K562 (cell line): ENCODE measurements around the gene RGS5. TPM values are rescaled to one million over a fixed set of nuclear protein-coding genes. Genes with fewer than 3 reads are reported as not detected.

ENCODE experiments used
- ATAC-seq: fragments of 200-7000 bp; cut with Tn5 transposase; 3 replicates; pipeline ENCODE4 v1.9.1; 2020; ENCODE audit warnings: moderate library complexity
- BruUV-seq: library from RNA; stranded (reverse); fragments of 400-500 nt; replicated peaks from 2 replicates; lab custom pipeline; 2021; lab: Mats Ljungman, UMichigan
- CTCF ChIA-PET: fragments of 300-600 bp; formaldehyde crosslinking; extraction: SDS; loops from one replicate; lab custom pipeline; 2021; ENCODE audit warnings: low intra/inter-chr PET ratio; lab: Yijun Ruan, JAX
- POLR2A ChIA-PET: fragments of 300-600, 350-650 bp; sonication (Branson Sonifier 250); formaldehyde crosslinking; extraction: SDS; loops from one replicate; lab custom pipeline; 2021; ENCODE audit warnings: antibody characterized with exemption, inconsistent platforms; lab: Yijun Ruan, JAX
- DNase-seq, 4 experiments: peaks; one replicate each; pipeline versions ENCODE4 v3.0.0 to v3.0.0-alpha.2; 2011 to 2018; ENCODE audit warnings: low spot score in 3 of 4, mixed read lengths in 3 of 4; ENCODE audit errors: extremely low read depth in 1 of 4
- FAIRE-seq: peaks from 2 replicates; lab custom pipeline; 2011; peaks lifted over from hg19 to GRCh38; lab: Jason Lieb, UNC
- H2AFZ ChIP-seq: 2 replicates; pipeline ENCODE4 v1.6.0; 2011; ENCODE audit warnings: low read depth, low read length, control low read depth, inconsistent platforms
- H3K27ac ChIP-seq: fragments of 200-600 bp; 3 replicates; pipeline ENCODE4 v1.8.0; 2011; ENCODE audit warnings: low read depth, mild to moderate bottlenecking, control low read depth, inconsistent platforms, low read length, moderate library complexity, mixed read lengths; ENCODE audit errors: extremely low read depth
- H3K27me3 ChIP-seq, 2 experiments: fragments of 300-600 bp in 1 of 2; 2 replicates in 1 of 2; 3 replicates in 1 of 2; pipeline versions ENCODE4 v1.6.0 to v1.8.0; 2011; ENCODE audit warnings: inconsistent platforms in 2 of 2, low read length in 2 of 2, mild to moderate bottlenecking in 1 of 2, mixed read lengths in 1 of 2, moderate library complexity in 1 of 2; ENCODE audit not compliant: control insufficient read depth in 2 of 2, insufficient read depth in 2 of 2
- H3K36me3 ChIP-seq: fragments of 300-600 bp; 3 replicates; pipeline ENCODE4 v1.8.0; 2011; ENCODE audit warnings: mild to moderate bottlenecking, low read length, inconsistent platforms; ENCODE audit not compliant: control insufficient read depth, insufficient read depth
- H3K4me1 ChIP-seq, 2 experiments: fragments of 200-600 bp in 1 of 2; replicated peaks in 1 of 2; 2 replicates in 1 of 2; 3 replicates in 1 of 2; pipeline versions ENCODE4 v1.5.1 to v1.8.0; 2011; ENCODE audit warnings: inconsistent platforms in 2 of 2, low read length in 2 of 2, mild to moderate bottlenecking in 1 of 2, mixed read lengths in 1 of 2, moderate library complexity in 1 of 2; ENCODE audit not compliant: control insufficient read depth in 2 of 2, insufficient read depth in 2 of 2
- H3K4me2 ChIP-seq: 2 replicates; pipeline ENCODE4 v1.6.1; 2011; ENCODE audit warnings: low read length, control low read depth, inconsistent platforms, mixed read lengths; ENCODE audit not compliant: insufficient read depth
- H3K4me3 ChIP-seq: fragments of 200-600 bp; sonication (generic), shearing (Covaris generic); 2 replicates; pipeline ENCODE4 v1.5.1; 2016; ENCODE audit warnings: control low read depth, inconsistent platforms
- H3K79me2 ChIP-seq: fragments of 200-600 bp; 3 replicates; pipeline ENCODE4 v1.8.0; 2011; ENCODE audit warnings: low read length, inconsistent platforms; ENCODE audit not compliant: control insufficient read depth, insufficient read depth
- H3K9ac ChIP-seq, 2 experiments: 2 replicates each; pipeline versions ENCODE4 v1.6.0 to v1.6.1; 2011; ENCODE audit warnings: low read depth in 2 of 2, low read length in 2 of 2, control low read depth in 1 of 2, inconsistent platforms in 1 of 2, mild to moderate bottlenecking in 1 of 2, mixed read lengths in 1 of 2; ENCODE audit not compliant: insufficient read depth in 1 of 2
- H3K9me1 ChIP-seq: one replicate; pipeline ENCODE4 v1.6.0; 2011; ENCODE audit warnings: inconsistent platforms, mild to moderate bottlenecking, low read length, moderate library complexity; ENCODE audit not compliant: control insufficient read depth, insufficient read depth
- H3K9me3 ChIP-seq: replicated peaks from 2 replicates; pipeline ENCODE4 v1.5.1; 2011; ENCODE audit warnings: low read depth, low read length, inconsistent platforms; ENCODE audit not compliant: control insufficient read depth, insufficient read depth
- H4K20me1 ChIP-seq: replicated peaks from 2 replicates; pipeline ENCODE4 v1.6.1; 2011; ENCODE audit warnings: low read length, inconsistent platforms, mixed read lengths; ENCODE audit not compliant: control insufficient read depth, insufficient read depth
- HDAC6 ChIP-seq: IDR thresholded peaks from 2 replicates; pipeline ENCODE4 v1.6.1; 2012; ENCODE audit warnings: low read depth, mild to moderate bottlenecking, control low read depth, inconsistent platforms, low read length, moderate library complexity
- KLF1 ChIP-seq: fragments of 450-650 bp; IDR thresholded peaks from 2 replicates; pipeline ENCODE4 v1.6.1; 2016; ENCODE audit warnings: missing genetic modification characterization, missing compliant biosample characterization
- MEF2D ChIP-seq: conservative IDR thresholded peaks from 2 replicates; pipeline ENCODE4 v1.6.1; 2016; ENCODE audit warnings: low read depth, missing genetic modification characterization, missing compliant biosample characterization
- MTF1 ChIP-seq: fragments of 250-450 bp; sonication (Bioruptor Pico); IDR thresholded peaks from 2 replicates; pipeline ENCODE4 v1.9.0; 2021; ENCODE audit warnings: moderate library complexity, mild to moderate bottlenecking, inconsistent platforms, borderline replicate concordance
- PHB2 ChIP-seq: fragments of 450-650 bp; IDR thresholded peaks from 2 replicates; pipeline ENCODE4 v1.6.1; 2017; ENCODE audit warnings: low read depth
- POLR3G ChIP-seq: IDR thresholded peaks from 2 replicates; pipeline ENCODE4 v1.6.1; 2011; ENCODE audit not compliant: insufficient read length, insufficient replicate concordance; ENCODE audit errors: extremely low read depth
- TCF3 ChIP-seq: sonication (generic); formaldehyde crosslinking; IDR thresholded peaks from 2 replicates; pipeline ENCODE4 v1.4.0; 2020; ENCODE audit warnings: mild to moderate bottlenecking, missing genetic modification reagents
- ZNF133 ChIP-seq: fragments of 250-450 bp; sonication (Bioruptor Pico); IDR thresholded peaks from 2 replicates; pipeline ENCODE4 v1.4.0; 2020; ENCODE audit warnings: mild to moderate bottlenecking
- ZNF197 ChIP-seq: fragments of 200-800 bp; sonication (Bioruptor generic); IDR thresholded peaks from 2 replicates; pipeline ENCODE4 v1.6.1; 2016; ENCODE audit warnings: low read depth, missing genetic modification characterization, missing compliant biosample characterization
- ZNF274 ChIP-seq: IDR thresholded peaks from 2 replicates; pipeline ENCODE4 v1.6.1; 2011; ENCODE audit warnings: low read depth, mild to moderate bottlenecking, low read length, moderate library complexity, borderline replicate concordance
- WGBS: fragments of 100-300 bp; shearing (Covaris generic); methylation state at CpG from one replicate; pipeline ENCODE4 v1.1.6; 2016; ENCODE audit warnings: low coverage, mixed read lengths; ENCODE audit not compliant: insufficient coverage; ENCODE audit errors: missing lambda C conversion rate; 5-methylcytosine and 5-hydroxymethylcytosine counted together
- in situ Hi-C: fragments of 300-500 bp; cut with MboI; formaldehyde crosslinking; loops from 4 replicates; pipeline ENCODE4 v1.15.0; 2018; ENCODE audit warnings: inconsistent platforms, mixed read lengths
- intact Hi-C: fragments of 100-400 bp; cut with micrococcal nuclease; formaldehyde crosslinking; loops from 2 replicates; pipeline ENCODE4 v1.14.2; 2022
- polyA plus RNA-seq, 8 experiments: library from polyadenylated mRNA; depleted of rRNA in 4 of 8; stranded (reverse) in 5 of 8; unstranded in 3 of 8; fragments of >200 nt; fragmentation: Nextera tagmentation in 2 of 8; fragmentation: Illumina TruSeq in 1 of 8; extraction: Ambion mirVana in 2 of 8; extraction: Trizol in 1 of 8; gene quantifications; 2 replicates each; pipeline versions ENCODE4 v1.2.1 to v1.2.3, GENCODE V29; 2011 to 2014; ENCODE audit warnings: inconsistent platforms in 1 of 8, missing spikeins in 1 of 8
- total RNA-seq, 7 experiments: library from RNA; depleted of rRNA in 6 of 7; stranded (reverse); fragments of >200 nt in 6 of 7; fragmentation: Illumina TruSeq in 2 of 7; extraction: Trizol in 2 of 7; gene quantifications; 2 replicates each; pipeline versions ENCODE4 v1.2.1 to v1.2.3, GENCODE V29; 2011 to 2021; ENCODE audit warnings: low replicate concordance in 1 of 7
- TF ChIP-seq, protein P1 (sequence below): fragments of 200-400 bp; formaldehyde crosslinking; IDR thresholded peaks from 2 replicates; pipeline ENCODE4 v1.6.1; 2017; ENCODE audit warnings: mild to moderate bottlenecking, low read depth, low read length, moderate library complexity
- TF ChIP-seq, protein P2 (sequence below), 2 experiments: IDR thresholded peaks in 1 of 2; conservative IDR thresholded peaks in 1 of 2; 2 replicates each; pipeline ENCODE4 v1.6.1; 2016; ENCODE audit warnings: low read depth in 2 of 2, mild to moderate bottlenecking in 1 of 2, missing compliant biosample characterization in 1 of 2, missing genetic modification characterization in 1 of 2, moderate library complexity in 1 of 2

The RGS5 gene
- total and polyA plus RNA-seq, 9 of the 15 experiments (the other 6 are each of a cell fraction or from before 2014, with no cell fraction given) = 0.71 to 5.3 (median 2.4) TPM

DNA sequence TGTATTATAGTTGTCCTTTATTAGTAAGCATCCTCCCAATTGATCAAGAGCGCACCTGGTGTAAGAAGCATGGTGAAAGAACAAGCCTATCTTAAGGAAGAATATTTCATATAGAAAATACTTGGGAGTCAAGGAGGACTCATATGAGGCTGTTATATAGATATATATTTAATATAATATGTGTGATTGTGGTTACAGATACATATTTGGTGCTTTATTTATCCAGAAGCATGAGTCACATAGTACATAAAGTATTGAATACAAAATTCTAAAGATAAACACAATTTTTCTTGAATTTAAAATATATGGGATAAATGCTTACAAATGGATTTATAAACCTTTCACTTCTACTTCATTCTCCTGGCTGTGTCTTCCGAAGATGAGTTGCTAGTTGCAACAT, 60.6 kb downstream of the RGS5 start:
- Histone ChIP-seq H3K27ac (no peak overlapping the region), H3K4me3 (no peak overlapping the region), H3K79me2 (no peaks in the 10 kb centered on the region), H4K20me1 (no peaks in the 10 kb centered on the region), H3K9me1 (no peaks in the 10 kb centered on the region), H3K27me3 (no peaks in the 10 kb centered on the region), H3K9me3 (no peaks in the 10 kb centered on the region), H2AFZ (no peak overlapping the region), H3K36me3 (no peaks in the 10 kb centered on the region), H3K4me1 (no peaks in the 10 kb centered on the region), H3K9ac (no peak overlapping the region), H3K4me2 (no peak overlapping the region)
- ChIA-PET CTCF (no interaction called here), POLR2A (no interaction called here)
- FAIRE-seq = no peak
- ATAC-seq = no peak
- in situ Hi-C loops (no loop called here), intact Hi-C loops (no loop called here)
- no peak for TF ChIP-seq KLF1 (tag)
- no peak for TF ChIP-seq MEF2D (tag)
- TF ChIP-seq ZNF197 (CRISPR knock-in tag) = no peak
- 0% methylated on average over 2 of the region's 2 CpGs for WGBS
- DNase-seq = no peak
- no TSS peak for BruUV-seq

DNA sequence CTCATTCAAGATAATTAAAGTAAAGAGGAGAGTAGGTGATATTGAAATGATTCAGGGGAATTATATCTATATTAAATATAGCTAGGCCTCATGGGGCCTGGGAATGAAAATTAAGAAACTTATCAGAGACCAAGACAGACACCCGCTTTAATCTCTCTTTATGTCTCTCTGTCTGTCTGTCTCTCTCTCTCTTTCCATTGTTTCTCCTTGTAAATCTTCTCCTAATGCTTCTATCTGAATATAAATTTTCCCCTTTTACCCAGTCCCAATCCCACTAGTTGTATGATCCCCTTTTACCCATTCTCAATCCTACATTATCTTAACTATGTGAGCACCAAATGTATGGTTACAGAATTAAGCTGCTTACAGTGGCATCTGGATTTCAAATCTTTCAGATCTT, 61.2 kb downstream of the RGS5 start:
- Histone ChIP-seq H3K27ac (no peak overlapping the region), H3K9me3 (no peaks in the 10 kb centered on the region), H4K20me1 (no peaks in the 10 kb centered on the region), H3K9me1 (no peaks in the 10 kb centered on the region), H3K9ac (no peak overlapping the region), H2AFZ (no peak overlapping the region), H3K36me3 (no peaks in the 10 kb centered on the region), H3K79me2 (no peaks in the 10 kb centered on the region), H3K4me3 (no peak overlapping the region), H3K27me3 (no peaks in the 10 kb centered on the region), H3K4me1 (no peaks in the 10 kb centered on the region), H3K4me2 (no peak overlapping the region)
- POLR2A ChIA-PET = no interaction called here
- intact Hi-C loops (no loop called here), in situ Hi-C loops (no loop called here)
- DNase-seq = no peak
- CTCF ChIA-PET = no interaction called here
- 0% methylated on average over 1 of the region's 1 CpG for WGBS
- no TSS peak for BruUV-seq
- ATAC-seq = no peak
- no peak for FAIRE-seq
- TF ChIP-seq HDAC6 = no peak
- TF ChIP-seq, protein P1, sequence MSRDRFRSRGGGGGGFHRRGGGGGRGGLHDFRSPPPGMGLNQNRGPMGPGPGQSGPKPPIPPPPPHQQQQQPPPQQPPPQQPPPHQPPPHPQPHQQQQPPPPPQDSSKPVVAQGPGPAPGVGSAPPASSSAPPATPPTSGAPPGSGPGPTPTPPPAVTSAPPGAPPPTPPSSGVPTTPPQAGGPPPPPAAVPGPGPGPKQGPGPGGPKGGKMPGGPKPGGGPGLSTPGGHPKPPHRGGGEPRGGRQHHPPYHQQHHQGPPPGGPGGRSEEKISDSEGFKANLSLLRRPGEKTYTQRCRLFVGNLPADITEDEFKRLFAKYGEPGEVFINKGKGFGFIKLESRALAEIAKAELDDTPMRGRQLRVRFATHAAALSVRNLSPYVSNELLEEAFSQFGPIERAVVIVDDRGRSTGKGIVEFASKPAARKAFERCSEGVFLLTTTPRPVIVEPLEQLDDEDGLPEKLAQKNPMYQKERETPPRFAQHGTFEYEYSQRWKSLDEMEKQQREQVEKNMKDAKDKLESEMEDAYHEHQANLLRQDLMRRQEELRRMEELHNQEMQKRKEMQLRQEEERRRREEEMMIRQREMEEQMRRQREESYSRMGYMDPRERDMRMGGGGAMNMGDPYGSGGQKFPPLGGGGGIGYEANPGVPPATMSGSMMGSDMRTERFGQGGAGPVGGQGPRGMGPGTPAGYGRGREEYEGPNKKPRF = no peak
- no peak for TF ChIP-seq ZNF133 (CRISPR knock-in tag)
- TF ChIP-seq PHB2 = no peak
- TF ChIP-seq POLR3G = no peak
- no peak for TF ChIP-seq MTF1 (CRISPR knock-in tag)
- TF ChIP-seq TCF3 = no peak
- no peak for TF ChIP-seq ZNF274
- TF ChIP-seq, protein P2, sequence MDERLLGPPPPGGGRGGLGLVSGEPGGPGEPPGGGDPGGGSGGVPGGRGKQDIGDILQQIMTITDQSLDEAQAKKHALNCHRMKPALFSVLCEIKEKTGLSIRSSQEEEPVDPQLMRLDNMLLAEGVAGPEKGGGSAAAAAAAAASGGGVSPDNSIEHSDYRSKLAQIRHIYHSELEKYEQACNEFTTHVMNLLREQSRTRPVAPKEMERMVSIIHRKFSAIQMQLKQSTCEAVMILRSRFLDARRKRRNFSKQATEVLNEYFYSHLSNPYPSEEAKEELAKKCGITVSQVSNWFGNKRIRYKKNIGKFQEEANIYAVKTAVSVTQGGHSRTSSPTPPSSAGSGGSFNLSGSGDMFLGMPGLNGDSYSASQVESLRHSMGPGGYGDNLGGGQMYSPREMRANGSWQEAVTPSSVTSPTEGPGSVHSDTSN (CRISPR knock-in tag; IDR thresholded peaks at IDR 0.05; ENCODE audit: low read depth) = no peak
- TF ChIP-seq, protein P2 (tag; conservative IDR thresholded peaks at IDR 0.05; ENCODE audit: low read depth) = no peak
